HG02610 (cell line): ENCODE results near the gene LHFPL6.

ENCODE experiments used
- ATAC-seq: cut with Tn5 transposase; IDR thresholded peaks from one replicate; pipeline ENCODE4 v1.9.1; 2021; ENCODE audit warnings: mild to moderate bottlenecking, moderate library complexity; ENCODE audit not compliant: unreplicated experiment

LHFPL6 gene

DNA sequence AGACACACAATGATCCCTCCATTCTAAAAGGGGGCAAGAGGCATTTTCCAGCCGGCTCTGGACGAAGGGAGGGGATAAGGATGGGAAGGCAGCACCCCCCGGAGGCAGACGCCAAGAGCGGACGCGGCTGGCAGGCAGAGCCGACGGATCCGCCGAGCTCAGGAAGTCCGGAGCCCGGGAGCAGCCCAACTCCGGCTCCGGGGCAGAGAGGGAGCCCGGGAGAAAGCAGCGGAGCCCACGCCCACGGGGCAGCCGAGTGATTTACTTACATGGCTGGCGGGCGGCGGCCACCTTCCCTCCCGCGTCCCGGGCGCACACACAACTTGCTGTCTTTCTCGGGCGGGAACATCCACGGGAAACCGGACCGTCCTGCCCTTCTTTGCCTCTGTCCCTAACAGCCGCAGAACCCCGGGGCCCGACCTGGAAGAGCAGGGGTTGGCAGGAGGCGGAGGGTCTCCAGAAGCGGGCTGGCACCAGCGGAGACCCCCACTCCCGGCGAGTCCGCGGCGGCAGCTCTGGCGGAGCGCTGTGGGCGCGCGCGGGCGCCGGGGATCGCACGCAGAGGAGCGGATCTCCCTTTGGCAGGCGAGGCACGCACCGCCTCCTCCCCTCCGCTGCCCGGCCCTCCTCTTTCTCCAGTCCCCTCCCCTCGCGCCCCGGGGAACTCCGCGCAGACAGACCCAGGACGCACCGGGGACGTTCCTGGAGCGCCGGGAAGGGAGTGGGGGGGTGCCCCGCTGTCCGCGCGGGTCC, at the start of gene LHFPL6:
LHFPL6 (minus strand) TSS at position 580 of the 753 bp plus-strand sequence.
- peak; percentile 97 for ATAC-seq

DNA sequence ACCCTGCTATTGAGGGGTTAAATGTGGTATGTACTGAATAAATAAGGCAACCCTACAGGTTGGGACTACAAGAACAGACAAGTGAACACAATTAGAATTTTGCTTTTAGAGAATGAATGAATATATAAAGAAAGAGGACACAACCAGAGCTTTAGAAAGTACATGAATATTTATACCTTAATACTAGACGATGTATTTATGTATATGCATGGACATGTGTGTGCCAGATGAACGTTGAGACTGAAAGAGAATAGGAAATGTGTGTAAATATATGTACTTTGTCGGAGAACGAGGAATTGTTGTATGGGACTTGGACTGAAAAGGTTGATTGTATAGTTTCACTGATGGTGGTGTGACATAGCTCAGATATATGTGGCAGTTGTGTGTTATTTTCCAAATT, 43.1 kb upstream of the LHFPL6 start:
- no peak for ATAC-seq

DNA sequence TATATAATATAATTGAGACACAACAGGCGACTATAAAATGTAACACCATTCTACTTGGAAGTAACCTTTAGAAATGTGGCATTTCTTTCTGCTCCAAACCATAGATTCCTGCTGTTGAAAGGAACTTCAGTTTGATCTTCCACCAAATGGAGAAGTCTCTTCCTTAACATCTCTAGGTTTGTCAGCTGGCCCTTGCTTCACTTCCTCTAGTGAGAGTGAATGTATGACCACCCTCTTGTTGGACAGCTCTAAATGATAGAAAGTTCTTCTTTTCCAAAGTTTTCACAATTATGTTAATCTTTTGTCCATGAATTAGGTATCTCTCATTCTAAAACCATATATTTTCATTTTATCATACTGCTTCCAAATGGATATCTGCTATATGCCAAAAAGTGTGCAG, 38.7 kb upstream of the LHFPL6 start:
- ATAC-seq, result no peak

DNA sequence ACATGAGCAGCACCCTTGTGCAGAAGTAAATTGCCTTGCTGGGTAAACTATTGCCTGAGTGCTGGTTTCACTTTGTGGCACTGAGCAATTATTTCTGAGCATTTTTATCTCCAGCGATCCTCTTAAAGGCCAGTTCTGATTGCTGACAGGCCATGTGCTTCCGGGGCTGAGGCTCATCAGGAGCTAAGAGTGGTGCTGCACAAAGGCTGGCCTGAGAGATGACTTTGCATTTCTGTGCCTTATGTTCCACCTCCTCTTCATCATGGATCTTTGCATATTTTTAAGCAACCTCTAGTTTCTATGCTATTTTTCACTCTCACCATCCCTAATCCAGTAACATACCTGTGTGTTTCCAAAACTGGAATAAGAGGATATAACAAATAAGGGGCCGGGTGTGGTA, 34.9 kb upstream of the LHFPL6 start:
- ATAC-seq, result no peak

DNA sequence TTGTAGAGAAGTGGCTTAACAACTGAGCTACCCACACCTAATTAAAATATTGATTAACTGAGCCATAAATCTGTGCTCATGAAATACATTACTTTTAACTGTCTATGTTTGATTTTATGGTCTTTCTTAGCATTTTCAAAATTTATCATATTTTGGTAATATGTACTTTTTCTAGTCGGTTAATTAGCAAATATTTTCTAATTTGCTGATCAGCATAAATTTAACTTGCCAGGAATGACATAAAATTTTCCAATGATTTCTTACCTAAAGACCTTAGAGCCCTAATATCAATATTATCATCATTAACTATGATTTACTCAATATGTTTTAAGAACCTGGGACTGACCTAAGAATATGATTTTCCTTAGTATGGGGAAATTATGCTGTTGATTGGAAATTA, 32.6 kb upstream of the LHFPL6 start:
- ATAC-seq, result no peak

DNA sequence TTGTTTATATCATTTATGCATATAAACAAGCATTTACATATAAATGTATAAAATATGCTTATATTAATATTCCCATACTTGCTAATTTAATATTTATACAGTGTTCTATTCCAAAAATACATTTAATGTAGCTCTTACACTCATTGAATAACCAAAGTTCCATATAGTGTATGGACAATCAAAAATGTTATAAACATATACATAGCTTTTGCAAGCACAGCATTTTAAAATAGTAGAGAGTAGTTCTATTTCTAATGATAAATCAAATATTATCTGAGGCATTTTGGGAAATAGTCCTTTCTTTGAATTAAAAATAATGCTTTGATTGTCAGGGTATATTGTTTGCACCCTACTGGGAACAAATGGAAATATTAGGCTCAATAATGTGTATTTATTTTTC, 30.0 kb upstream of the LHFPL6 start:
- ATAC-seq, result no peak

DNA sequence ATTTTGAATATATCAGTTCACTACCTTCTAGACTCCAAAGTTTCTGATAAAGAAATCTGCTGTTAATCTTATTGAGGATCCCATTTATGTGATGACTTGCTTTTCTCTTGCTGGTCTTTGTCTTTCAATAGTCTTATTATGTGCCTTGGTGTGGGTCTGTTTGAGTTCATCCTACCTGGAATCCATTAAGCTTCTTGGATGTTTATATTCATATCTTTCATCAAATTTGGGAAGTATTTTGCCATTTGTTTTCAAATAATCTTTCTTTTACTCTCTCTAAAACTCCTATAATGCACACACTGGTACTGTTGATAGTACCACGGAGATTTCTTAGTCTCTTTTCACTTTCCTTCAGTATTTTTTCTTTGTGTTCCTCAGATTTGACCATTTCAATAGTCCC, 28.3 kb upstream of the LHFPL6 start:
- no peak for ATAC-seq

DNA sequence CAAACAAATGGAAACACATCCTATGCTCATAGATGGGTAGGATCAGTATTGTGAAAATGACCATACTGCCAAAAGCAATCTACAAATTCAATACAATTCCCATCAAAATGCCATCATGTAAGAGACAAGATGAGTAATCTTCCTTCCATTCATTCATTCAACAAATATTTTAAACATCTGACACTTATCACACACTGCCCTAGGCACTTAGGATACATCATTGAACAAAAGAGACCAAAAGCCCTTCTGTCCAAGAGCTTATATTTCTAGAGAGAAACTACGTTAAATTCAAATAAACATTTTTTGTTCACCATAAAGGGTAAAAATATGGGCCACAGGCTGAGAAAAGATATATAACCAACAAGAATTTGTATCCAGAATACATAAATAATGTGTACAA, 20.5 kb upstream of the LHFPL6 start:
- ATAC-seq, result no peak

DNA sequence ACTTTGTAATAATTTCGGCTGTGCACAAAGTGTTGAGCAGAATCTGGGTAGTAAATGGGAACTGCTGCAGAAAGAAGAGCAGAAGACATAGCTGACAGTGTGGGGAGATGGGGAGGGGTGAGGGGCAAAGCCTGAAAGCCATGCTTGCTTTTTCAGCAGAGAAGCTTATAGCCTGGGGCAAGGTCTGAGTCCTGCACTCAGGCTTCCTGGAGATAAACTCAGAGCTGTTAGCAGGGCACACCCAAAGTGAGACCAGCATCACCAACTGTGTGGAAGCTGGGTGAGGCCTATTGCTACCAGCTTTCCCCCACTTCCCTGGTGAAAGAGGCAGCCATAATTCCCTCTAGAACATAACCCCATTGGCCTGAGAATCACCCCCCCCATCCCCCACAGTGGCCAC, 15.6 kb upstream of the LHFPL6 start:
- no peak for ATAC-seq

DNA sequence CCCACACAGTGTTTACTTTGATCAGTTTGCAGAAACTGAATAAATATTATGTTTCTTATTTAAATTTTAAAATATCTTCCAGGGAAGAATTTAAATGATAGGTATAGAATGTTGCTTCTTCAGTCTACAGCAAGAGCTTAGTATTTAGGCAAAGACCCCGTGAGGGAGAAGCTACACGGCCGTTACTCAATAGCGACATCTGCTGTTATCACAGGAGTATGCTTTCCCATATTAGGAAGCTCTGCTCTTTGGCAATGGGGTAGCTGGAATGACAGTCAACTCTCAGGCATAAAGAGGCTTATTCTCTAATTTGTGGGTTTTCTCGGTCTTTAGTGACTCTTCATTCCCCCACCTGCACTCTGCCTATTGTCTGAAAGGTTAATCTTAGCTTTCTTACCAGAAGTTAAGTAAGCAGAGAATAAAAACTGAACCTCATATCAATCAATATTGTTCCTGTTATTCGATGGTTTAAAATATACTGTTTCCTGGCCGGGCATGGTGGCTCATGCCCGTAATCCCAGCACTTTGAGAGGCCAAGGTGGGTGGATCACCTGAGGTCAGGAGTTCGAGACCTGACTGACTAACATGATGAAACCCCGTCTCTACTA, 13.2 kb upstream of the LHFPL6 start:
- ATAC-seq, result peak; percentile 77

DNA sequence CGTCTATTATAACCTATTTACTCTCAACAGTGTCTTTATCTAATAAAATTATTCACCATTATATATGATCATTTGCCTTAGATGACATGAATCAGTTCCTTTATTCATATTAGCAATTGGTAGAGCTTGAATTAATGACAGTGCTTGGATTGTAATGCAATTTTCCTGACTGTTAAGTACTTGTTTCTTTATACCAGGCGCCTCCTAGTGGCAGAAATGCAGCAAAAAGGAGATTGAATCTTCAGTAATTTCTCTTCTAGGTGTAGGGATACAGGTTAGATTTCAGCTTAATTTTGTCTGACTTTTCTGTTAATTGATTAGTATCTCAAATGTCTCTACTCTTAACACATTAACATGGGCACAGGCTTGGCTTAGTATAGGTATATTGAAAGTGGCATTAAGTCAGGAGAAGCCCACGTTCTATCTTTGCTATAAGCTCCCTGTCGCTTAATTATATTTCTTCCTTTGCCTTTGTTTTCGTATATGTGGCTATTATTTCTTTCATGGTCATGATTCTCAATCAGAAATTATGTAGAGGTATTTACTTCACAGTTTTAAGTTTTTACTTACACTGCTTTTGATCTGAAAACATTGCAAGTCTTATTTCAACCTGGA, 9.1 kb upstream of the LHFPL6 start:
- ATAC-seq, result no peak

DNA sequence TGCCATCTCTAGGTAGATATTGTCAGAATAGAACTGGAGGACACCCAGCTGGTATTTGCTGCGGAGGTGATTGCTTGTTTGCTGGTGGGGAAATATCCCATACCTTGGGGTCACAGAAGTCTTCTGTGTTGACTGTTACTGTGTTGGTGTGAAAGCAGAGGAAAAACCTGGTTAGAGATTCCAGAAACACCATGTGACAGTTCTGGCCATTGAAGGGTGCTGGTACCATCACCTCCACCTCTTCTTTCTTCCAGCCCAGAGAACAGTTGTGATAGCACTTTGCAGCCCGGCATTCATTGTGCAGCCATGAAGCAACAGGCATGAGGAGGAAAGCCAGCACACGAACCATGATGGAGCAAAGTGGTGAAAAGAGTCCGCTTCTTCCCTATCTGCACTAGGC, 4.9 kb upstream of the LHFPL6 start:
- ATAC-seq, result no peak

DNA sequence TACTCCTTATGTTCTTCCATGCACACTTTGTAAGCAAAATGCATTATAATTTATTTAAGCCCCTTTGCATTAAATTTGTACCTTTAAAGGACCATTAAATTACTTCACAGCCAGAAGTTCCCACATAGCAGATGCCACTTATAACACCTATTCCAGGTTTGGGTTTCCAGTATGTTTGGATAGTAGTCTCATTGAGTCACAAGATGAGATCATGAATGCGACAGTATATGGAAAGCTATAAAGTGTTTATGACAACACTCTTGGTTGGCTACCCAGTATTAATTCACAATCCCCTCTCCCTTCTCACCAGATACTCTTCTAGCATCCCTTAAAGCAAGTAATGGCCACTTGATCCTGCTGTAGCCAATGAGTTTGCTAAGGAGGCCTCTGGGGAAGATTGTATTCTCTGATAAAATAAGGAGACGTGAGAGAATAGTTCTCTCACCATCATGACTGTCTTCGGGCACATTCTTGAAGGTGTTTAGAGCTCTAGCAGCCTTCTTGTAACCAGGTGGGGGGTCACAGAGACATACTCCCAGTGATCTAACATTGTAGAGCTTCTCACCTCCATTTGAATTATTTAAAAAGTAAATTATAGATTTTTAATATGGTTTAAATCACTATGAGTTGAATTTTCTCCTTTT, 2.8 kb upstream of the LHFPL6 start:
- ATAC-seq, result no peak

DNA sequence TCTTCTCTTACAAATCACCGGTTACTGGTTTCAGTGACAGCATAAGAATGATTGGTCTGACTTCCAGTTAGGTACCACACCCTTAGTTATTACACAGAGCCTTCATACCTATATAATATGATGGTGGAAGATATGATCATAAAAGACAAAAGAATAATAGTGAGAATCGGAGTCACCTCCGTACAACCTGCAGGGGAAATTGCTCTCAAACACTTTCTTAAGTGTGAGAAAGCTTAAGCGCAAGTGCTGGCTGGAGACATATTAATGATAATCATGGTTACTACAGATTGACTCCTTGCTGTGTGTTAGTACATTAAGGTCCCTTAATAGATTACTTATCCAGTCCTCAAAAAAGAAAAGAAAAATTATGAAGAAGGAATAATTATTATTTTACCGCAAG, 1.8 kb upstream of the LHFPL6 start:
- ATAC-seq, result no peak

DNA sequence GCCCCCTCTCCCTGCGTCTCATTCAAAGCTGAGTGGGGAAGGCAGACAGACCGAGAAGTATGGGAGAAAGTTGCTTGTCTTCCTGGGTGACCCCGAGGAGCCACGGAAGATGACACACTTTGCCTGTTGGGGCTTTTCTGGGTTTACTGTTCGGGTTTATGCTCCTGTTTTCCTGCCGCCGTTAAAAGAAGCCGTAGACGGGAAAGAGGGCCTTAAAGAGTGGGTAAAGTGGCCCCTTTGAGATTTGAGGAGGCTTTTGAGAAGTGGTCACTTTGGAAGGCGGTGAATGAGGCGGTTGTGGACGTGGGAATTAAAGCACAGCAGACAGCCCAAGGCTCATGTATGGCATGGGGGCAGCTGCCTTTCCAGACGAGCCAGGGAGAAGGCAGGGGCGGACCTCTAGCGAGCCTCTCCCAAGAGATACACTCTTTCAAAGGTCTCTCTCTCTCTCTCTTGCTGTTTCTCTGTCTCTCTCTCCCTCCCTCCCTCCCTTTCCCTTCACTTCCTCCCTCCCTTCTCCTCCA, 493 bp upstream of the LHFPL6 start:
- peak; percentile 33 for ATAC-seq

DNA sequence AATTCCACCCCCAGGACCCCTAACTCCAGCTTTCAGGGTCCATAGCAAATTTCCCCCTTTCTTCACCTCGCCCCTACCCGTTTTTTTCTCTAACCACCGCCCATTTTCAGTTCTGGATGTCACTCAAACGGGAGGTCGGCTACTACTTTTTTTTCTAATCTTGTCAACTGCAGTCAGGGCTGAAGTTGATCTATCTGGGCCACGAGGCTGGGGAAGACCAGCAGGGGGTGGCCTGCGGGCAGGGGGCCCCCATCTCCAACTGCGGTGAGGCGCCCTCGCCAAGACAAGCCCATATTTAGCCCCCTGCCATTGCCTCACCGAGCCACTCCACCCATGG, 748 bp downstream of the LHFPL6 start:
- ATAC-seq, result peak; percentile 19

DNA sequence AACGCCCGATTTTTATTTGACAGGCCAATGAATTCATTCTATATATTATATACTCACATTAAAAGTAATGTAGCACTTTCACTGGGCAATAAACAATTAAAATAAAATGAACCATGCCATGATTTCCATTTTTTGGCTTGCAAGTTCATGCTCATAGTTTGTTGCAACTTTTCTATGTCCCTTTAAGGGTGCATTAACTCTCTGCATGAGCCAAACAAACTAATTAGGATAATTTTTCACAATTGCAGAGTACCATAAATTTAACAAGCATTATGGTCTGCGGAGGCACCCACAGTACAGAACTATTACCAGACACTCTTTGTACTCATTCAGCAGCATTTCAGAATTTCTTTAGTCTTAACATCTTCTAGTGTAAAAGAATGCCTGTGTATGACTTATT, 1.4 kb downstream of the LHFPL6 start:
- ATAC-seq, result no peak

DNA sequence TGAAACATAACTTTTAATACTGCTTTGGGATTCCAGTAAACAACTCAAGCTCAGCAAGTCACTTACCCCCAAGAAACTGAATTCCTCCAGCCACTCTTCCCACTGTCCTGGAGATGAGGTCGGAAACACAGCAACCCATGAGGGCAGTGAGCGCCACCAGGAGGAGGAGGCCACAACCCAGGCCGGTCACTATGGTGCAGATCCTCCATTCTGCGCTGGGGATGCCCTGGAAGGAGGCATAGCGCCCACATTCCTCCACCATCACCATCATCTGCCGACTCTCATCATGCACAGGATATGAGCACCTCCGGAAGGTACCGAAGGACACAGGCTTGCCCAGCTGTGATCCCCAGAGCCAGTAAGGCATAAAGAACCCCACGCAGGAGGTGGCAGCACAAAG, 2.2 kb downstream of the LHFPL6 start:
- no peak for ATAC-seq

DNA sequence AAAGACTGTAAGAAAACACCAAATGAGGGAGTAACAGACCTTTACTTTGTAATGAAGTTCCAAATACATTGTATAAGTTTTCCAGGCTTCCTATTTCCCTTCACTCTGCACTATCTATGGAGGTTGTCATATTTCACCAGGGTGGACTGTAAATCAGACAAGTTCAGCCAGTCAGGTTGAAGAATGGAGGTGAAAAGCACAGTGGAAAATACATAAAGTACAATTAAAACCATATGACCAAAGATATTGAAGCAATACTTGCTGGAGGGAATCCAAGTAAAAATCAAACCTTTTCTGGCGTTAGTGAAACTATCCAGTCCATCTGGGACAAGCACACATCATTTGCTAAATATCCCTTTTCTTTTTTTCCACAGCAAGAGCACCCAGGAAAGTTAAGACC, 3.2 kb downstream of the LHFPL6 start:
- ATAC-seq, result no peak

DNA sequence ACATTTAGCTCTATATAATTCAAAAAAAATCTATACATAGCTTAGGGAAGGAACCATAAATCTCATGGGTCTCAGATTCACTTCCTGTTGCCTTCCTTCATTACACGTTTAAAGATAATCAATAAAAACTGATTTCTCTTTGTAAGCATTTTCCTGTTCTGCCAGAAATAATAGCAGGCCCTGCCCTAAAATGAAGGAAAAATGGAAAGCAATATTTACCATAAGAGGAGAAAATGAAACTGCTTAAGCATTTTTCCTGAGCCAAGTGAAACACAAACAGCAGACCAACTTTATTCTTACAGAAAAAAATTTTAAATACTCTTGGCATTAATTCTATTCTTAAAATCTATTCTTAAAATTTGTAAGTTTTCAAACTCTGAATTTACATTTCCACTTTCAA, 4.0 kb downstream of the LHFPL6 start:
- no peak for ATAC-seq

DNA sequence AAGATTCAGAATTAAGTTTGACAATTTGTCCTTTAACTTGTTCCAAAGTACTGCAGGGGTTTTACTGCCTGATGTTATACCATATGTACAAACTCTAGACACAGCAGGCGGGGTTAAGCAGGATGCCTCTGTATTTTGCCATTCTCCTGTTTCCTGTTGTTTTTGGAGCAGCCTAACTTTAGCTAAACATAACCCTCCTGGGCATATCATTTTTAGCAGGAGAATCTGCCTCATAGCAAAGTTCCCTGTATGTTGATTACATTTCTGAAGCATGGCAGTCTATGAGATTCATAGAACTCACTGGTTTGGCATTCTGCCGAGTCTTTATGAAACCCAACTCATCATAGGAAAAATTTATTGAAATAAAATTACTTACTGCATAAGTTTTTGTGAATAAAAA, 5.2 kb downstream of the LHFPL6 start:
- ATAC-seq, result no peak

DNA sequence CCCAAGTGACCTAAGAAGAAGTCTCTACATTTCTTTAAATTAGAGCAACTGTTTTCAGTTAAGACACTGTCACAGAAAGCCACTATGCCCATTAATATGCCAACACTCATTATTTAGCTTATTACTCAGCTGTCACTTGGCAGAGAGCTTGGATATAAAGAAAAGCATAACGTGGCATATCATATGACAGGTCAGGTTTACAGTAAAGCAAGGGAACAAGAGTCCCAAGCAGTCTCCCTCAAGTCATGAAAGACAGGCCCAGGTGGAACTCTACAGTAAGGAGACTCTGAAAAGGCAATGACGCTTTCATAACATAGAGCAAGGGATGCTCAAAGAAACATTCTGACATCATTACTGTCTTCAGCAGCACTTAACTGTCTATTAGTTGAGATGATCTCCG, 6.3 kb downstream of the LHFPL6 start:
- ATAC-seq, result no peak
